Testis (tissue), 3 donors: Measurements from ENCODE around the gene DFFA. TPM values are rescaled to one million over a fixed set of nuclear protein-coding genes. Genes with fewer than 3 reads are reported as not detected.
"Not testable (repeated sequence)": the region's sequence is repeated elsewhere in the genome, so short reads cannot be mapped to it uniquely, and the experiment has no call there.

Experiments
- DNase-seq: peaks from one replicate; pipeline ENCODE4 v3.0.0-alpha.2; 2019
- H3K27ac ChIP-seq, 2 donors: fragments of 200-600 bp; sonication (generic); one replicate each; pipeline ENCODE4 v1.5.1; 2019
- H3K27me3 ChIP-seq: fragments of 200-600 bp; sonication (generic); one replicate; pipeline ENCODE4 v1.5.1; 2019
- H3K36me3 ChIP-seq: fragments of 200-600 bp; sonication (generic); one replicate; pipeline ENCODE4 v1.5.1; 2017; ENCODE audit warnings: low read depth; ENCODE audit errors: missing control alignments
- H3K4me1 ChIP-seq: fragments of 200-600 bp; sonication (generic); one replicate; pipeline ENCODE4 v1.5.1; 2019
- H3K4me3 ChIP-seq, 2 donors: fragments of 200-600 bp; sonication (generic); one replicate each; pipeline ENCODE4 v1.5.1; 2017 to 2019
- H3K9me3 ChIP-seq: fragments of 200-600 bp; sonication (generic); one replicate; pipeline ENCODE4 v1.5.1; 2017
- CTCF ChIP-seq, 3 experiments: fragments of 450-650 bp in 2 of 3; fragments of 200-600 bp in 1 of 3; sonication (generic) in 1 of 3; IDR thresholded peaks; one replicate each; pipeline ENCODE4 v1.5.1; 2016 to 2019; ENCODE audit warnings: antibody characterized with exemption in 3 of 3, mild to moderate bottlenecking in 2 of 3, moderate library complexity in 1 of 3
- POLR2A ChIP-seq: fragments of 450-650 bp; IDR thresholded peaks from one replicate; pipeline ENCODE4 v1.6.1; 2017; ENCODE audit warnings: antibody characterized with exemption, mild to moderate bottlenecking, moderate library complexity
- WGBS, 2 donors: methylation state at CpG; one replicate each; pipeline ENCODE4 v1.1.5; 2018; 5-methylcytosine and 5-hydroxymethylcytosine counted together
- intact Hi-C: fragments of 100-400 bp; cut with DNase I; formaldehyde crosslinking; loops from one replicate; pipeline ENCODE4 v1.15.1; 2023; ENCODE audit warnings: low total_unique reads
- polyA plus RNA-seq: library from polyadenylated mRNA; stranded (reverse); fragments of 350-450 nt; fragmentation: Illumina TruSeq; extraction: RNeasy Lipid Tissue Mini Kit (QIAGEN cat#74804); gene quantifications from one replicate; pipeline ENCODE4 v1.2.3, GENCODE V29; 2014; ENCODE audit warnings: low read depth, low replicate concordance; ENCODE audit not compliant: insufficient read depth
- total RNA-seq, 2 donors: library from RNA; depleted of rRNA; stranded (reverse); fragments of >200 nt; gene quantifications; one replicate each; pipeline ENCODE4 v1.2.3, GENCODE V29; 2016

Gene DFFA
- total and polyA plus RNA-seq, 3 donors from 2014 or later, result 27.3 to 34.9 (median 31.1) TPM

GRCh38 chr1:10506677-10507047, 34.3 kb upstream of the DFFA start:
- no peak for DNase-seq
- intact Hi-C loops, result no loop called here
- no peak for TF ChIP-seq CTCF (IDR thresholded peaks at IDR 0.05)

GRCh38 chr1:10506046-10506676, 33.8 kb upstream of the DFFA start:
- H3K27me3 ChIP-seq, DNase-seq, H3K36me3 ChIP-seq, H3K9me3 ChIP-seq, H3K4me1 ChIP-seq, intact Hi-C loops, H3K4me3 ChIP-seq, H3K27ac ChIP-seq: not testable (repeated sequence)
- WGBS, 2 donors, result 93 to 94% methylated on average over 12 of the region's 12 CpGs

More at GRCh38 chr1:10506677-10507047, 34.3 kb upstream of the DFFA start:
- no peaks in the 10 kb centered on the region for H3K36me3 ChIP-seq
- H3K27me3 ChIP-seq, result no peaks in the 10 kb centered on the region
- no peak overlapping the region for H3K27ac ChIP-seq
- no peak overlapping the region for H3K4me3 ChIP-seq
- 76 to 85% methylated on average over 4 of the region's 4 CpGs for WGBS, 2 donors
- no peaks in the 10 kb centered on the region for H3K4me1 ChIP-seq
- H3K9me3 ChIP-seq, result no peaks in the 10 kb centered on the region

- Histone ChIP-seq H3K27me3 (no peaks in the 10 kb centered on the region), H3K9me3 (no peaks in the 10 kb centered on the region), H3K36me3 (no peaks in the 10 kb centered on the region), H3K27ac (no peak overlapping the region), H3K4me3 (no peak overlapping the region), H3K4me1 (no peaks in the 10 kb centered on the region)
- intact Hi-C loops, result loop anchor here (5.0 kb wide), 1 partner anchor 363 kb away; no protein-coding TSS in a partner anchor
- TF ChIP-seq POLR2A, result no peak
- no peak for TF ChIP-seq CTCF (IDR thresholded peaks at IDR 0.05)
- 66 to 76% methylated on average over 5 of the region's 5 CpGs for WGBS, 2 donors
- DNase-seq, result no peak
Observed at GRCh38 chr1:10504249-10504648, 31.9 kb upstream of the DFFA start.

- H3K27me3 ChIP-seq, result no peaks in the 10 kb centered on the region
- WGBS, 2 donors, result 83 to 89% methylated on average over 5 of the region's 5 CpGs
- H3K36me3 ChIP-seq, result no peaks in the 10 kb centered on the region
- no peaks in the 10 kb centered on the region for H3K9me3 ChIP-seq
- no peaks in the 10 kb centered on the region for H3K4me1 ChIP-seq
- H3K4me3 ChIP-seq, result no peak overlapping the region
- TF ChIP-seq POLR2A (no peak), CTCF (IDR thresholded peaks at IDR 0.05) (no peak)
- H3K27ac ChIP-seq, result no peak overlapping the region
- no peak for DNase-seq
- intact Hi-C loops, result loop anchor here (5.0 kb wide), 1 partner anchor 365 kb away; no protein-coding TSS in a partner anchor
Observed at GRCh38 chr1:10502206-10502605, 29.9 kb upstream of the DFFA start.

GRCh38 chr1:10498231-10498630, 25.9 kb upstream of the DFFA start:
- WGBS, 2 donors, result 80 to 83% methylated on average over 8 of the region's 8 CpGs
- intact Hi-C loops, result no loop called here
- Histone ChIP-seq H3K4me3 (no peak overlapping the region), H3K36me3 (no peaks in the 10 kb centered on the region), H3K27me3 (no peaks in the 10 kb centered on the region), H3K27ac (no peak overlapping the region), H3K9me3 (no peaks in the 10 kb centered on the region), H3K4me1 (peaks cover 9% of the 10 kb centered on the region)
- TF ChIP-seq POLR2A (no peak), CTCF (IDR thresholded peaks at IDR 0.05) (no peak)
- DNase-seq, result no peak
